ENCODE results near the gene CCDC68. TPM values are rescaled to one million over a fixed set of nuclear protein-coding genes. Genes with fewer than 3 reads are reported as not detected.

CCDC68 gene
- total and polyA plus RNA-seq, 2 of the 13 experiments (the other 11 are each of a cell fraction or from before 2014, with no cell fraction given): 4.6 to 13.3 TPM

DNA sequence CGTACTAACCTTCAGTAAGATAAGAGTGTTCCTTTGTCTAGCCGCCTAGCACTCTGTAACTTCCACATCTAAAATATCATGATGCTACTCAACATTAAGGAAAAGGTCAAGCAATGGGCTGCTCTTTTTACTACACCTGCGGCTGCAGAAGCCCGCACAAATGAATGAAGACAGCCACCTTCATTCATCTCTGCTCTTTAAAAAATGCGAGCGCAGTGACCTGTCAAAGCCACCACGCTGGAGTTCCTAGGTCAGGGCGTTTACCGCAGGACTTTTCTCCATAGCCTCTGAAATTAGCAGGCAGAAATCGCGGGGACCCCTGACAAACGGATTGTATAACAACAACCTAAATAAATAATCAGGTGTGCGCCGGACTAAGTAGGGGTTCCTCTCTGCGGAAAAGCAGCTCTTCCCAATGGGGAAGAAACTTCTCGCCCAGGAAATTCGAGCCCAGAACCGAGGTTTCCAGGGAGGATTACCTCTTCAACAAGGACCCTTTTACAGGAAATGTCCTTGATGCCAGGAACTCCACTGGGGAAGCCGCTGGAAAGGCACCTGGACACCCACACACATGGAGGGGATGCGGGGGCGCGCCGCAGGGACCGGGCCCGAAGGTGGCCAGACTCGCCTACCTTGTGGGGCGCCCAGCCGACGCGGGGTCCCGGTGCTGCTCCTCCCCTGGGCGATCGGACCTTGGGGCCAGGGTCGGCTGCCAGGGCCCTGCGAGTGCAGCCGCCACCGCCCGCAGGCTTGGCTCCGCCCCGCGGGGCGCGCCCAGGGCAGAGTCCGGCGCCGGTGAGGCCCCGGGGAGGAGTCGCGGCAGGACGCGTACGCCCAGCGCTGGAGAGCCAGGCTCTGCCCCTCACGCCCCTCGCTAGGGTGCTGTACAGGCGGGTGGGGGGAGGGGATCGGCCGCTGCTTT lies at the start of gene CCDC68 (continued):
- TF ChIP-seq, protein P1, sequence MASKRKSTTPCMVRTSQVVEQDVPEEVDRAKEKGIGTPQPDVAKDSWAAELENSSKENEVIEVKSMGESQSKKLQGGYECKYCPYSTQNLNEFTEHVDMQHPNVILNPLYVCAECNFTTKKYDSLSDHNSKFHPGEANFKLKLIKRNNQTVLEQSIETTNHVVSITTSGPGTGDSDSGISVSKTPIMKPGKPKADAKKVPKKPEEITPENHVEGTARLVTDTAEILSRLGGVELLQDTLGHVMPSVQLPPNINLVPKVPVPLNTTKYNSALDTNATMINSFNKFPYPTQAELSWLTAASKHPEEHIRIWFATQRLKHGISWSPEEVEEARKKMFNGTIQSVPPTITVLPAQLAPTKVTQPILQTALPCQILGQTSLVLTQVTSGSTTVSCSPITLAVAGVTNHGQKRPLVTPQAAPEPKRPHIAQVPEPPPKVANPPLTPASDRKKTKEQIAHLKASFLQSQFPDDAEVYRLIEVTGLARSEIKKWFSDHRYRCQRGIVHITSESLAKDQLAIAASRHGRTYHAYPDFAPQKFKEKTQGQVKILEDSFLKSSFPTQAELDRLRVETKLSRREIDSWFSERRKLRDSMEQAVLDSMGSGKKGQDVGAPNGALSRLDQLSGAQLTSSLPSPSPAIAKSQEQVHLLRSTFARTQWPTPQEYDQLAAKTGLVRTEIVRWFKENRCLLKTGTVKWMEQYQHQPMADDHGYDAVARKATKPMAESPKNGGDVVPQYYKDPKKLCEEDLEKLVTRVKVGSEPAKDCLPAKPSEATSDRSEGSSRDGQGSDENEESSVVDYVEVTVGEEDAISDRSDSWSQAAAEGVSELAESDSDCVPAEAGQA (IDR thresholded peaks at IDR 0.05; ENCODE audit: low read depth): no peak
- TF ChIP-seq, protein P1 (CRISPR knock-in tag; IDR thresholded peaks at IDR 0.05; ENCODE audit: borderline replicate concordance): no peak
- TF ChIP-seq SRF (IDR thresholded peaks at IDR 0.05; ENCODE audit: low read depth, low read length) (no peak), ARID2 (CRISPR knock-in tag; IDR thresholded peaks at IDR 0.05; ENCODE audit: borderline replicate concordance) (no peak), ZFP36L2 (CRISPR knock-in tag; IDR thresholded peaks at IDR 0.05) (no peak), CBX1 (IDR thresholded peaks at IDR 0.05; ENCODE audit: low read depth) (peak; percentile 59), ZNF558 (CRISPR knock-in tag; IDR thresholded peaks at IDR 0.05; ENCODE audit: borderline replicate concordance) (no peak), DNMT1 (CRISPR knock-in tag; IDR thresholded peaks at IDR 0.05) (0 out of 2 replicates have a peak, but pooled peaks have one; percentile 36), ELF4 (CRISPR knock-in tag; IDR thresholded peaks at IDR 0.05; ENCODE audit: borderline replicate concordance) (no peak), HNRNPL (IDR thresholded peaks at IDR 0.05; ENCODE audit: low read depth, low read length) (no peak), ZFP37 (CRISPR knock-in tag; IDR thresholded peaks at IDR 0.05; ENCODE audit: borderline replicate concordance) (no peak), PHF5A (CRISPR knock-in tag; IDR thresholded peaks at IDR 0.05; ENCODE audit: low read depth, unreplicated experiment) (no peak), ZNF264 (CRISPR knock-in tag; IDR thresholded peaks at IDR 0.05) (no peak)
- TF ChIP-seq, protein P2, sequence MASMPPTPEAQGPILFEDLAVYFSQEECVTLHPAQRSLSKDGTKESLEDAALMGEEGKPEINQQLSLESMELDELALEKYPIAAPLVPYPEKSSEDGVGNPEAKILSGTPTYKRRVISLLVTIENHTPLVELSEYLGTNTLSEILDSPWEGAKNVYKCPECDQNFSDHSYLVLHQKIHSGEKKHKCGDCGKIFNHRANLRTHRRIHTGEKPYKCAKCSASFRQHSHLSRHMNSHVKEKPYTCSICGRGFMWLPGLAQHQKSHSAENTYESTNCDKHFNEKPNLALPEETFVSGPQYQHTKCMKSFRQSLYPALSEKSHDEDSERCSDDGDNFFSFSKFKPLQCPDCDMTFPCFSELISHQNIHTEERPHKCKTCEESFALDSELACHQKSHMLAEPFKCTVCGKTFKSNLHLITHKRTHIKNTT (CRISPR knock-in tag; IDR thresholded peaks at IDR 0.05): no peak
- TF ChIP-seq, protein P3, sequence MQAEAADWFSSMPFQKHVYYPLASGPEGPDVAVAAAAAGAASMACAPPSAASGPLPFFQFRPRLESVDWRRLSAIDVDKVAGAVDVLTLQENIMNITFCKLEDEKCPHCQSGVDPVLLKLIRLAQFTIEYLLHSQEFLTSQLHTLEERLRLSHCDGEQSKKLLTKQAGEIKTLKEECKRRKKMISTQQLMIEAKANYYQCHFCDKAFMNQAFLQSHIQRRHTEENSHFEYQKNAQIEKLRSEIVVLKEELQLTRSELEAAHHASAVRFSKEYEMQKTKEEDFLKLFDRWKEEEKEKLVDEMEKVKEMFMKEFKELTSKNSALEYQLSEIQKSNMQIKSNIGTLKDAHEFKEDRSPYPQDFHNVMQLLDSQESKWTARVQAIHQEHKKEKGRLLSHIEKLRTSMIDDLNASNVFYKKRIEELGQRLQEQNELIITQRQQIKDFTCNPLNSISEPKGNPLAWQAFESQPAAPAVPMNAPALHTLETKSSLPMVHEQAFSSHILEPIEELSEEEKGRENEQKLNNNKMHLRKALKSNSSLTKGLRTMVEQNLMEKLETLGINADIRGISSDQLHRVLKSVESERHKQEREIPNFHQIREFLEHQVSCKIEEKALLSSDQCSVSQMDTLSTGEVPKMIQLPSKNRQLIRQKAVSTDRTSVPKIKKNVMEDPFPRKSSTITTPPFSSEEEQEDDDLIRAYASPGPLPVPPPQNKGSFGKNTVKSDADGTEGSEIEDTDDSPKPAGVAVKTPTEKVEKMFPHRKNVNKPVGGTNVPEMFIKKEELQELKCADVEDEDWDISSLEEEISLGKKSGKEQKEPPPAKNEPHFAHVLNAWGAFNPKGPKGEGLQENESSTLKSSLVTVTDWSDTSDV (CRISPR knock-in tag; IDR thresholded peaks at IDR 0.05): no peak

All from HepG2 (cell line).